Measurements from ENCODE around the gene MED12L.
A peak's percentile ranks its signal among the peaks of the same experiment; 100 is the strongest.

Gene MED12L

GRCh38 chr3:151305775-151306151 is 220.3 kb downstream of the MED12L start:
- in situ Hi-C loops (cut with HindIII; ENCODE audit: low sequenced_read_pairs), result no loop called here
- no peak for DNase-seq (ENCODE audit: low read depth, low spot score)
- no peak for TF ChIP-seq CTCF (IDR thresholded peaks at IDR 0.05; ENCODE audit: low read depth, low read length)
- no peak overlapping the region for H3K4me3 ChIP-seq (ENCODE audit: low read depth, low read length)

GRCh38 chr3:151306168-151306810 is 220.8 kb downstream of the MED12L start:
- in situ Hi-C loops (cut with HindIII; ENCODE audit: low sequenced_read_pairs), result no loop called here
- H3K4me3 ChIP-seq (ENCODE audit: low read depth, low read length), result no peak overlapping the region
- DNase-seq (ENCODE audit: low read depth, low spot score), result no peak

GRCh38 chr3:151307131-151307530 is 221.7 kb downstream of the MED12L start:
- TF ChIP-seq CTCF (IDR thresholded peaks at IDR 0.05; ENCODE audit: low read depth, low read length), result no peak
- no peak overlapping the region for H3K4me3 ChIP-seq (ENCODE audit: low read depth, low read length)
- in situ Hi-C loops (cut with HindIII; ENCODE audit: low sequenced_read_pairs), result no loop called here
- no peak for DNase-seq (ENCODE audit: low read depth, low spot score)

More at GRCh38 chr3:151306168-151306810, 220.8 kb downstream of the MED12L start:
- TF ChIP-seq CTCF (IDR thresholded peaks at IDR 0.05; ENCODE audit: low read depth, low read length), result no peak

GRCh38 chr3:151307583-151308488 is 222.4 kb downstream of the MED12L start:
- no peak for TF ChIP-seq CTCF (IDR thresholded peaks at IDR 0.05; ENCODE audit: low read depth, low read length)
- DNase-seq (ENCODE audit: low read depth, low spot score), result peak; percentile 49
- H3K4me3 ChIP-seq (ENCODE audit: low read depth, low read length), result no peak overlapping the region
- in situ Hi-C loops (cut with HindIII; ENCODE audit: low sequenced_read_pairs), result no loop called here

- TF ChIP-seq CTCF (IDR thresholded peaks at IDR 0.05; ENCODE audit: low read depth, low read length), result no peak
- no peak for DNase-seq (ENCODE audit: low read depth, low spot score)
- no peak overlapping the region for H3K4me3 ChIP-seq (ENCODE audit: low read depth, low read length)
- in situ Hi-C loops (cut with HindIII; ENCODE audit: low sequenced_read_pairs), result no loop called here
These were observed 224.1 kb downstream of the MED12L start for GRCh38 chr3:151309566-151309965.

GRCh38 chr3:151312972-151313371 is 227.5 kb downstream of the MED12L start:
- no peak for DNase-seq (ENCODE audit: low read depth, low spot score)
- in situ Hi-C loops (cut with HindIII; ENCODE audit: low sequenced_read_pairs), result no loop called here
- H3K4me3 ChIP-seq (ENCODE audit: low read depth, low read length), result no peak overlapping the region
- no peak for TF ChIP-seq CTCF (IDR thresholded peaks at IDR 0.05; ENCODE audit: low read depth, low read length)

Data from astrocyte of the spinal cord (primary cell).